Measurements from ENCODE around the gene LILRA1. TPM values are rescaled to one million over a fixed set of nuclear protein-coding genes. Genes with fewer than 3 reads are reported as not detected.
"Not testable (repeated sequence)": the region's sequence is repeated elsewhere in the genome, so short reads cannot be mapped to it uniquely, and the experiment has no call there.

The LILRA1 gene
- total and polyA plus RNA-seq, 2 experiments from 2014 or later: not detected

DNA sequence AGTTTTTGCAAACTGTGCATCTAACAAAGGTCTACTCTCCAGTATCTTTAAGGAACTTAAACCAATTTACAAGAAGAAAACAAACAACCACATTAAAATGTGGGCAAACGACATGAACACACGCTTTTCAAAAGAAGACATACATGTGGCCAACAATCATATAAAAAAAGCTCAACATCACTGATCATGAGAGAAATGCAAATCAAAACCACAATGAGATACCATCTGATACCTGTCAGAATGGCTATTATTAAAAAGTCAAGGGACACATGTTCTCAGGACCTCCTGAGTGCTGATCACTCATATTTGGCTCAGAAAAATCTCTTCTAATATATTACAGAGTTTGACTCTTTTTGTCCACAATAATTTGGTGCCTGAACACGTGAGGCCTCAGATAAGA lies 22.6 kb downstream of the LILRA1 start:
- Histone ChIP-seq H4K20me1 (ENCODE audit: insufficient read depth) (no peaks in the 10 kb centered on the region), H2AFZ (no peak overlapping the region), H3K36me3 (ENCODE audit: low read depth) (no peaks in the 10 kb centered on the region), H3K9me3 (ENCODE audit: low read depth) (no peaks in the 10 kb centered on the region), H3K4me2 (ENCODE audit: unreplicated experiment) (no peak overlapping the region), H3K9ac (no peak overlapping the region), H3K9me2 (ENCODE audit: insufficient read depth) (no peaks in the 10 kb centered on the region), H3K4me1 (ENCODE audit: insufficient read depth) (no peaks in the 10 kb centered on the region), H3K27me3 (replicated peaks; ENCODE audit: insufficient read depth) (no peaks in the 10 kb centered on the region), H3K4me3 (no peak overlapping the region), H3K79me2 (ENCODE audit: insufficient read depth) (no peaks in the 10 kb centered on the region), H3F3A (ENCODE audit: insufficient read depth) (no peaks in the 10 kb centered on the region), H3K27ac (no peak overlapping the region)
- DNase-seq: no peak
- WGBS, 2 experiments (ENCODE audit: low coverage in 1 of 2, low lambda C conversion rate in 2 of 2, missing lambda C conversion rate in 2 of 2): 6 to 19% methylated on average over 3 of the region's 3 CpGs
- in situ Hi-C loops (cut with MboI): no loop called here
- TF ChIP-seq EZH2 (IDR thresholded peaks at IDR 0.05; ENCODE audit: insufficient read depth, poor library complexity, severe bottlenecking) (no peak), EZH2phosphoT487 (IDR thresholded peaks at IDR 0.05; ENCODE audit: insufficient read depth, low read depth) (no peak)

DNA sequence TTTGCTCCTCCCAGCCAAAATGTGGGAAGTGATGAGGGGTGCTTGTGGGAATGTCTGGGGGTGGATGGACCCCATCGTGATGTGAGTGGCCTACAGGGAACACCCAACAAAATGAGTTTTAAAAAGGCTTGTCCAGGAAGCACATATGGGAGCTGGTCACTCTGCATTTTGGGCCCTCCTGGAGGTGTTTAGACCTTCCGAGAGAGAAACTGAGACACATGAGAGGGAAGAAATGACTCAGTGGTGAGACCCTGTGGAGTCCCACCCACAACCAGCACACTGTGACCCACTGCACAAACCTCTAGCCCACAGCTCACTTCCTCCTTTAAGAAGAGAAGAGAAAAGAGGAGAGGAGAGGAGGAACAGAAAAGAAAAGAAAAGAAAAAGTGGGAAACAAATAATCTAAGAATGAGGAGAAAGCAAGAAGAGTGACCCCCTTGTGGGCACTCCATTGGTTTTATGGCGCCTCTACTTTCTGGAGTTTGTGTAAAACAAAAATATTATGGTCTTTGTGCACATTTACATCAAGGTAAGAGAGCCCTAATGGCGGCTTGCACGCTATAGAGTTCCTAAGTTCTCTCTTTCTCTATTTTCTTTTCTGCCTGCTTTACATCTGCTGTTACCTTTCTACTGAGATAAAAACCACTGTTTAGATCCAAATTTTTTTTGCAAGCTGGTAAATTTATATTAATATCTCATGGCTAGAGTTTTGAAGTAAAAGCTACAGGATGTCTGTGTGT lies 23.6 kb downstream of the LILRA1 start:
- Histone ChIP-seq H3K4me2 (ENCODE audit: unreplicated experiment) (no peak overlapping the region), H3F3A (ENCODE audit: insufficient read depth) (no peaks in the 10 kb centered on the region), H3K27me3 (replicated peaks; ENCODE audit: insufficient read depth) (no peaks in the 10 kb centered on the region)

DNA sequence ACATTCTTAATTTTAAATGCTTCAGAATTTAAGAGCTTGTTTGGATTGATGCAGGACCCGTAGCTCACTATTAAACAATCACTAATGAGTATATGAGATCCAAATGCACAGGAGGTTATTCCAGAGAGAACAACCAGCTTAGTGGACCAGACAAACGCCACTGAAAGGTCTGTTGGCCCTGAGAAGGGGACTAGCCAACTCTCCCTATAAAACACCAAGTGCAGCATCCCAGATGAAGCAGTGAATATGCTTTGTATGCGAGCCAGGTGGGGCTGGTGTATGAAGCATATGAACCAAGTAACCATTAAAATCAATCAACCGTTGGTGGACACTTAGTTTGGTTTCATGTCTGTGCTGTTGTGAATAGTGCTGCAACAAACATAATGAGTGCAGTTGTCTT lies 27.0 kb downstream of the LILRA1 start:
- Histone ChIP-seq H3K9me2 (ENCODE audit: insufficient read depth) (no peaks in the 10 kb centered on the region), H3K4me2 (ENCODE audit: unreplicated experiment) (no peak overlapping the region), H3K9me3 (ENCODE audit: low read depth) (no peaks in the 10 kb centered on the region), H3K4me1 (ENCODE audit: insufficient read depth) (no peaks in the 10 kb centered on the region), H3K27ac (no peak overlapping the region), H3K9ac (no peak overlapping the region), H3K36me3 (ENCODE audit: low read depth) (no peaks in the 10 kb centered on the region), H4K20me1 (ENCODE audit: insufficient read depth) (no peaks in the 10 kb centered on the region), H3K4me3 (no peak overlapping the region), H3K79me2 (ENCODE audit: insufficient read depth) (no peaks in the 10 kb centered on the region), H3F3A (ENCODE audit: insufficient read depth) (no peaks in the 10 kb centered on the region), H3K27me3 (replicated peaks; ENCODE audit: insufficient read depth) (no peaks in the 10 kb centered on the region), H2AFZ (no peak overlapping the region)
- WGBS, 2 experiments (ENCODE audit: low coverage in 1 of 2, low lambda C conversion rate in 2 of 2, missing lambda C conversion rate in 2 of 2): 12 to 17% methylated on average over 4 of the region's 4 CpGs
- DNase-seq: no peak
- in situ Hi-C loops (cut with MboI): no loop called here
- no peak for TF ChIP-seq EZH2phosphoT487 (IDR thresholded peaks at IDR 0.05; ENCODE audit: insufficient read depth, low read depth)
- TF ChIP-seq EZH2 (IDR thresholded peaks at IDR 0.05; ENCODE audit: insufficient read depth, poor library complexity, severe bottlenecking): no peak

More for the DNA sequence above, 23.6 kb downstream of the LILRA1 start:
- no peak overlapping the region for H3K9ac ChIP-seq
- 19% methylated on average over 5 of the region's 5 CpGs for WGBS, 2 experiments (ENCODE audit: low coverage in 1 of 2, low lambda C conversion rate in 2 of 2, missing lambda C conversion rate in 2 of 2)
- H3K9me2 ChIP-seq (ENCODE audit: insufficient read depth): no peaks in the 10 kb centered on the region
- no peak overlapping the region for H2AFZ ChIP-seq
- H3K27ac ChIP-seq: no peak overlapping the region
- H3K79me2 ChIP-seq (ENCODE audit: insufficient read depth): no peaks in the 10 kb centered on the region
- no peak for TF ChIP-seq EZH2 (IDR thresholded peaks at IDR 0.05; ENCODE audit: insufficient read depth, poor library complexity, severe bottlenecking)
- TF ChIP-seq EZH2phosphoT487 (IDR thresholded peaks at IDR 0.05; ENCODE audit: insufficient read depth, low read depth): no peak
- DNase-seq: no peak
- no peaks in the 10 kb centered on the region for H3K9me3 ChIP-seq (ENCODE audit: low read depth)
- H3K4me3 ChIP-seq: no peak overlapping the region
- H3K36me3 ChIP-seq (ENCODE audit: low read depth): no peaks in the 10 kb centered on the region
- in situ Hi-C loops (cut with MboI): no loop called here
- no peaks in the 10 kb centered on the region for H3K4me1 ChIP-seq (ENCODE audit: insufficient read depth)
- H4K20me1 ChIP-seq (ENCODE audit: insufficient read depth): no peaks in the 10 kb centered on the region

DNA sequence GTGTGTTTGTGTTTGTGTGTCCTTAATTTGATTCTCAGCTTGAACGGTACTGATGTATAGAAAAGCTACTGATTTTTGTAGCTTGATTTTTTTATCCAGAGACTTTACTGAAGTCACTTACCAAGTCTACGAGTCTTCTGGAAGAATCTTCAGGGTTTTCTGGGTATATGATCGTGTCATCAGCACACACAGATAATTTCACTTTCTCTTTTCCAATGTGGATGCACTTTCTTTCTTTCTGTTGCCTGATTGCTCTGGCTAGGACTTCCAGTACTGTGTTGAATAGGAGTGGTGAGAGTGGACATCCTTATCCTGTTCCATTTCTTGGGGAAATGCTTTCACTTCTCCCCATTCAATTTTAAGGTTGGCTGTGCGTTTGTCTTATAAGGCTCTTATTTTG lies 29.0 kb downstream of the LILRA1 start:
- Histone ChIP-seq H3K9me2 (ENCODE audit: insufficient read depth) (no peaks in the 10 kb centered on the region), H3K79me2 (ENCODE audit: insufficient read depth) (no peaks in the 10 kb centered on the region), H3K9ac (no peak overlapping the region), H3F3A (ENCODE audit: insufficient read depth) (no peaks in the 10 kb centered on the region), H3K4me3 (no peak overlapping the region), H3K27ac (no peak overlapping the region), H4K20me1 (ENCODE audit: insufficient read depth) (no peaks in the 10 kb centered on the region), H2AFZ (no peak overlapping the region), H3K27me3 (replicated peaks; ENCODE audit: insufficient read depth) (no peaks in the 10 kb centered on the region), H3K9me3 (ENCODE audit: low read depth) (no peaks in the 10 kb centered on the region), H3K4me1 (ENCODE audit: insufficient read depth) (no peaks in the 10 kb centered on the region), H3K36me3 (ENCODE audit: low read depth) (no peaks in the 10 kb centered on the region), H3K4me2 (ENCODE audit: unreplicated experiment) (no peak overlapping the region)
- in situ Hi-C loops (cut with MboI): no loop called here
- TF ChIP-seq EZH2phosphoT487 (IDR thresholded peaks at IDR 0.05; ENCODE audit: insufficient read depth, low read depth) (no peak), EZH2 (IDR thresholded peaks at IDR 0.05; ENCODE audit: insufficient read depth, poor library complexity, severe bottlenecking) (no peak)
- WGBS, 2 experiments (ENCODE audit: low coverage in 1 of 2, low lambda C conversion rate in 2 of 2, missing lambda C conversion rate in 2 of 2): 5 to 18% methylated on average over 4 of the region's 4 CpGs
- no peak for DNase-seq

DNA sequence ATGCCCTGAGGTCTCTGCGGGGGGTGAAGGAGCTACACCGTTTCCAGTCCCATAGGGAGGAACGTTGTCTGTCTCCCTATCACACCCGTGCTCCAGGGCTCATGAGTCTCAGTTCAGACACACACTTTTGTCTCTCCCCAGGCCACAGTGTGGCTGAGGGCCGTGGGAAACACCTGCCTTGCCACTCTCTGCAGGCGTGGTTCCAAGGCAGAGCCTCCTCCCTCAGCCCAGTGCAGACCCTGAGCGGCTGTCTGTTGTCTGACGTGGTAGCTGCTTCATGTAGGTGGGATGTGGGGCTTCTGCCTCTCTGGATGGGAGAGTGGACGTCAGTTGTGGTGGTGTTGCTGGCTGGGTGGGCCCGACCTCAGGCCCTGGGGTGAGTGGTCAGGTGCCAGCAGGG lies 30.8 kb downstream of the LILRA1 start:
- H2AFZ ChIP-seq; H3K4me2 ChIP-seq (ENCODE audit: unreplicated experiment); H3K36me3 ChIP-seq (ENCODE audit: low read depth); H3K79me2 ChIP-seq (ENCODE audit: insufficient read depth); H3K4me3 ChIP-seq; H4K20me1 ChIP-seq (ENCODE audit: insufficient read depth); H3K9me2 ChIP-seq (ENCODE audit: insufficient read depth); DNase-seq; H3K9me3 ChIP-seq (ENCODE audit: low read depth); H3K27ac ChIP-seq; H3K9ac ChIP-seq; H3K27me3 ChIP-seq (replicated peaks; ENCODE audit: insufficient read depth); H3F3A ChIP-seq (ENCODE audit: insufficient read depth); in situ Hi-C loops (cut with MboI); H3K4me1 ChIP-seq (ENCODE audit: insufficient read depth): not testable (repeated sequence)
- WGBS, 2 experiments (ENCODE audit: low coverage in 1 of 2, low lambda C conversion rate in 2 of 2, missing lambda C conversion rate in 2 of 2): 36 to 37% methylated on average over 9 to 10 of the region's 10 CpGs

DNA sequence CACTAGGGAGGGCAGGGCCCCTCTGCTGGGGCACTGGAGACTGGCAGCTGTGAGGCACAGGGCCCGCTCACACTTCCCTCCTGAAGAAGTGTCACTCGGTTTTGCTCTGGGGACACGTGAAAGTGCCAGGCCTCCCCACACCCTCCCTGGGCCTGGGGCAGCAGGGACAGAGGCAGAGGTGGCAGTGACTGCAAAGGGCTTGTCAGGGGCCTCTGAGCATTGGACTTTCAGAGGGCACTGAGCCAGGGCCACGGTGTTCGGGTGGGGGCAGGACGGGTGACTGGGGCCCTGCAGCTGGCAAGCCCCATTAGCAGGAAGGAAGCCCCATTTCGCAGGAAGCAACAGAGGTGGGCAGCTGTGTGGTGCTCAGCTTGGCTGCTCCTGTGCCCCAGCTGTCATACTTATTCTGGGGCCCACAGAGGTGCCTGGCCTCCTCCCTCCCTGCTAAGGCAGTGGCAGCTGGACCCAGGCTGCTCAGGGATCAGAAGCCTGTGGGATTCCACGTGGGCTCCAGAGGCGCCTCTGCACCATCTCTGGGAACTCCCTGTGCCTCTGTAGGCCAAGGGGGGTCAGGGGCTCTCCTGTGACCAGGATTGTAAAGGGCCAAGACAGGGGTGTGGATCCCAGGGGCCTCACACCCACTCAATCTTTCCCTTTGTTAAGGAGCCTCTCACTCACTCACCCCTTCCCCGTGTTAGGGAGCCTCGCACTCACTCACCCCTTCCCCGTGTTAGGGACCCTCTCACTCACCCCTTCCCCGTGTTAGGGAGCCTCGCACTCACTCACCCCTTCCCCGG lies 31.7 kb downstream of the LILRA1 start:
- H3K9ac ChIP-seq; H3K9me3 ChIP-seq (ENCODE audit: low read depth); H3K27me3 ChIP-seq (replicated peaks; ENCODE audit: insufficient read depth); H3K4me3 ChIP-seq; H3K9me2 ChIP-seq (ENCODE audit: insufficient read depth); in situ Hi-C loops (cut with MboI); H3K27ac ChIP-seq; H3F3A ChIP-seq (ENCODE audit: insufficient read depth); H3K4me2 ChIP-seq (ENCODE audit: unreplicated experiment); H3K79me2 ChIP-seq (ENCODE audit: insufficient read depth); DNase-seq; H3K4me1 ChIP-seq (ENCODE audit: insufficient read depth); H2AFZ ChIP-seq; H3K36me3 ChIP-seq (ENCODE audit: low read depth); H4K20me1 ChIP-seq (ENCODE audit: insufficient read depth): not testable (repeated sequence)
- WGBS, 2 experiments (ENCODE audit: low coverage in 1 of 2, low lambda C conversion rate in 2 of 2, missing lambda C conversion rate in 2 of 2): 30 to 35% methylated on average over 5 to 14 of the region's 15 CpGs

All from GM23248 (cell line).